COLO668 (cell line): ENCODE results near the gene LRRC73.

Experiments
- DNase-seq: peaks from one replicate; lab custom pipeline; 2025; ENCODE audit not compliant: unreplicated experiment; lab: John Stamatoyannopoulos, UW

Gene LRRC73

GRCh38 chr6:43493833-43494232 is 16.3 kb downstream of the LRRC73 start:
- DNase-seq = no peak

GRCh38 chr6:43493230-43493629 is 16.9 kb downstream of the LRRC73 start:
- no peak for DNase-seq

DNA sequence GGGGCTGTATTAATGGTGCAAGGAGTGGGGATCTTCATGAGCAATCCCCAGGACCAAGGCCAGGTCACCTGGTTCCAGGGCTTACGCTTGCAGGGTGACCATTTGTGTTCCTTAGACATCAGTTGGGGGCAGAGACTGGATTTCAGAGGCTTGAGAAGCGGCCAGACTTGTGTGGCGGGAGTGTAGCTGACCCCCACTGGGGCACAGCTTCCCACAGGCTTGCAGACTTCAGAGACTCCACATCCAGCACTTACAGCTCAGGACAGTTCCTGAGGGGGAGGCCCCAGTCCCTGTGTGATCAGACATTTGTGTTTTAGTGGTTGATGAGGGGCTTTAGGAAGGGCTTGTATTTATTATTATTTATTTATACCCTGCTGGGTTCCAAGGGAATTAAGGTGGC is 17.5 kb downstream of the LRRC73 start:
- no peak for DNase-seq

- DNase-seq = no peak
These were observed 18.1 kb downstream of the LRRC73 start for GRCh38 chr6:43491750-43492661.

DNA sequence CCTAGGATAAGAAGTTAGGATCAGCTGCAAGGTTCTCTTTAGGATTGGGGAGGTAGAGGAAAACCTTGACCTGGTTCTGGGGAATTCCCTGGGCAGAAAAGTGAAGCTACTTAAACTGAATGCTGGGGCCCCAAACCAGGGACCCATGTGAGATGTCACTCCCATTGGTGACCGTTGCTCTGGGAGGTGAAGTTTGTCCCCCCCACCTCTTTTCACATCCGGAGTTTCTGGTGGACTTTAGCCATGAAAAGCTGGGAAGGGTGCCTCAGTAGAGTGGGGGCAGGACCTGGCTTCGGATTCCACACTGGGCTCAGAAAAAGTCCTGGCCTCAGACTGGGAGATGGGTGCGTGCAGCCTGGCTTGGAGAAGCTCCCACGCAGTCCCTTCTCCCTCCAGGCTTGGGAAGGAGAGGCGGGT is 19.6 kb downstream of the LRRC73 start:
- no peak for DNase-seq

- DNase-seq = no peak
These were observed 20.7 kb downstream of the LRRC73 start for GRCh38 chr6:43489277-43490072.

GRCh38 chr6:43488667-43489276 is 21.4 kb downstream of the LRRC73 start:
- DNase-seq = no peak

GRCh38 chr6:43481591-43482236 is 28.4 kb downstream of the LRRC73 start:
- DNase-seq = no peak

DNA sequence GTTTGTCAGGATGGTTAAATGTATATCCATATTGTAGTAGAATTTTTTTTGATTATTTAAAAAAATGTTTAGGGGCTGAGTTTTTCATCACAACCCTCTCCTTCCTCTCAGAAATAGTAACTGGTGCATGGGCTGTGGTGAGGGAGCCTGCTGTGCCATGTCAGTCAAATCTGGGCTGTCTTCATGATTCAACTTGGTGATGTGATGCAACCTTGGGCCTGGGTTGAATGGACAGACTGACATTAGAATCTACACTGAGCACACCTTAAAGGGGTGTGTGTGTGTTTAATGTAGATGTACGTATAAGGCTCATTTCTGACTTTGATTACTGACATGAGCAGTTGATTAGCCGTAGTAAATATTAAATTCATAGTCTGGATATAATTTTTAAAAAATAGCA is 29.1 kb downstream of the LRRC73 start:
- DNase-seq = no peak

DNA sequence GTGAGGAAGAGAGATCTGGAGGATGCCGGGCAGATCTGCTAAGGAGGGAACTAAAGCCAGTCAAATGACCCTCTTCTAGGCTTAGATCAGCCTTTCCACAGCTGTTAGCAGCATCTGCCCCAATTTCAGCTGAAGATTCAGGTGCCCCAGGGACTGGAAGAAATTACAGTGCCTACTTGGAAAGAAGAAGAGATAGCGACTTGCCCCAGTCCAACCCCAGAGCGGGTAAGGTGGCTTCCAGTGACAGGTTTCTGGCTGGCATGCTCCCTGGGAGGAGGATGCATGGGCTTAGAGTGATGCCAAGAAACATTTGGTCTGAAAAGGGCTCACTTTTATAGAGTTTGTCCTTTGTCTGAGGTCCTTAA is 32.2 kb downstream of the LRRC73 start:
- DNase-seq = no peak

DNA sequence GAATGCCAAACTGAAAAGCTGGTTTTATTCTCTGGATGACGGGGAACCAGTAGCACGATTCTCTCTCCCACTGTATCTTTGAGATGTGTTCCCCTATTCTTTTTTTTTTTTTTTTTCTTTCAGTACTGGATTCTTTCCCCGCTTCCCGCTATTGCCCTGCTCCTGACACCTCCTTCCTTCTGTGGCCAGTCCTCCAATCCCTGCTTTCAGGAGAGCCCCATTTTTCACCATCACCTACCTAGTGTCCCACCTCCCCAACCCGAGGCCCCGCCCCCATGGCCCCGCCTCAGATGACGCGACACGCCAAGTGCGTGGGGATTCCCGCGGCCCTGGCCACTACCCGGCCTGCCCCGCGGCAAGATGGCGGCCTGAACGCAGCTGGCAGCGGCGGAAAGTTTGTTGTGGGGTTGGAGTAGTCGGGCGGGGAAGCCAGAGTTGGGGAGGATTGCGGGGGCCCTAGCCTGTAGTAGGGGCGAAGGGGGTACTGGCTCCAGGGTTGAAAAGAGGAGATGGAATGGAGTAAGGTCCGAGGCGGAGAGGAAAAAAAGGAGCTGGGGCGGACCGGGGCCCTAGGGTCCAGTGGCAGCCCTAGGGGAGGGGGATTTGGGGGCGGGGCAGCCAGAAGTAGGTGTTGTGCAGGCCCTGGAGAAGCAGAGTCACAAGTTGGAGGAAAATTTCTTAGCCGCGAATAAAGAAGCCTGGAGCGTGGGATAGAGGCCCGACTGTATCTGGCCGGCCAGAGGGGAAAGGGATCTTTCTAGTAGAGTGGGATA is 32.7 kb downstream of the LRRC73 start, which contains the start of gene TJAP1:
TJAP1 (plus strand) TSS at position 336 of the 773 bp plus-strand sequence. CDS start 21,432 bp downstream, outside the sequence.
- peak; percentile 88 for DNase-seq

GRCh38 chr6:43476746-43477145 is 33.4 kb downstream of the LRRC73 start:
- DNase-seq = no peak

GRCh38 chr6:43475516-43475915 is 34.6 kb downstream of the LRRC73 start:
- no peak for DNase-seq

- DNase-seq = no peak
These were observed 37.6 kb downstream of the LRRC73 start for GRCh38 chr6:43472515-43472914.

GRCh38 chr6:43471399-43471798 is 38.7 kb downstream of the LRRC73 start:
- DNase-seq = no peak

DNA sequence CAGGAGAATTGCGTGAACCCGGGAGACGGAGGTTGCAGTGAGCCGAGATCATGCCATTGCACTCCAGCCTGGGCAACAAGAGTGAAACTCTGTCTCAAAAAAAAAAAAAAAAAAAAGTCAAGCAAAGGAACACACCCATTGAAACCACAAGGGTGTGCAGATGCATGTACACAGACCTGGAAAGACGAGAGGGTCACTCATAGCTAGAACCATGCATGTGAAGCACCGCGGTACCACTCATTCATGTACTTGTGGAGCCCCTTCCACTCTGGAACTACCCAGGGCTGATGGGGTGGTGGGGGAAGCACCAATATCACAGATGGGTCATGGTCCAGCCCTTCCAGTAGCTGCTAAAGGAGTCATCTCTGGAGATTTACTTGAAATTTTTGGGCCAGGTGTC is 40.2 kb downstream of the LRRC73 start:
- no peak for DNase-seq

- DNase-seq = peak; percentile 1
These were observed 41.1 kb downstream of the LRRC73 start for GRCh38 chr6:43468748-43469681.

GRCh38 chr6:43468240-43468639 is 41.9 kb downstream of the LRRC73 start:
- no peak for DNase-seq

- DNase-seq = no peak
These were observed 42.4 kb downstream of the LRRC73 start for GRCh38 chr6:43467752-43468151.
